Measurements from ENCODE around the gene NACA. TPM values are rescaled to one million over a fixed set of nuclear protein-coding genes. Genes with fewer than 3 reads are reported as not detected.

NACA gene
- total RNA-seq, 4 donors from 2014 or later: 313 to 793 (median 416) TPM

DNA sequence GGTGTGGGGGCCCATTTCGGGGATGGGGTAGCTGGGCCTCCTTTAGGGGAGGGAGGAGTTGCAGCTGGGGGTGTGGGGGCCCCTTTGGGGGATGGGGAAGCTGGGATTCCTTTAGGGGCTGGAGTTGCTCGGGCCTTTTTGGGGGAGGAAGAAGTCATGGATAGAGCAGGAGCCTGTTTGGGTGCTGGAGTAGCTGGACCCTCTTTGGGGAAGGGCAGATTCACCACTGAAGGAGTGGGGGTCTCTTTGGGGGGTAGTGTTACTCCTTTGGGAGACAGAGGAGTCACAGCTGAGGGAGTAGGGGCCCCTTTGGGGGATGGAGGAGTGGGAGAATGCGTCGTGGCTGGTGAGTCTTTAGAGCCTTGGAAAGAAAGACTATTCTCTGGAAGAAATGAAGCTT, 6.5 kb downstream of the NACA start:
- H3K27me3 ChIP-seq: no peaks in the 10 kb centered on the region
- peaks cover 0 to 70% (median 32%) of the 10 kb centered on the region in 4 donors for H3K4me1 ChIP-seq
- H3K9me3 ChIP-seq: no peaks in the 10 kb centered on the region
- no peak overlapping the region for H3K4me3 ChIP-seq
- peaks cover 0 to 77% (median 3%) of the 10 kb centered on the region in 3 donors for H3K36me3 ChIP-seq
- DNase-seq: no peak
- no peak overlapping the region for H3K27ac ChIP-seq
- no peak for TF ChIP-seq POLR2A (IDR thresholded peaks at IDR 0.05)
- TF ChIP-seq, protein P1, sequence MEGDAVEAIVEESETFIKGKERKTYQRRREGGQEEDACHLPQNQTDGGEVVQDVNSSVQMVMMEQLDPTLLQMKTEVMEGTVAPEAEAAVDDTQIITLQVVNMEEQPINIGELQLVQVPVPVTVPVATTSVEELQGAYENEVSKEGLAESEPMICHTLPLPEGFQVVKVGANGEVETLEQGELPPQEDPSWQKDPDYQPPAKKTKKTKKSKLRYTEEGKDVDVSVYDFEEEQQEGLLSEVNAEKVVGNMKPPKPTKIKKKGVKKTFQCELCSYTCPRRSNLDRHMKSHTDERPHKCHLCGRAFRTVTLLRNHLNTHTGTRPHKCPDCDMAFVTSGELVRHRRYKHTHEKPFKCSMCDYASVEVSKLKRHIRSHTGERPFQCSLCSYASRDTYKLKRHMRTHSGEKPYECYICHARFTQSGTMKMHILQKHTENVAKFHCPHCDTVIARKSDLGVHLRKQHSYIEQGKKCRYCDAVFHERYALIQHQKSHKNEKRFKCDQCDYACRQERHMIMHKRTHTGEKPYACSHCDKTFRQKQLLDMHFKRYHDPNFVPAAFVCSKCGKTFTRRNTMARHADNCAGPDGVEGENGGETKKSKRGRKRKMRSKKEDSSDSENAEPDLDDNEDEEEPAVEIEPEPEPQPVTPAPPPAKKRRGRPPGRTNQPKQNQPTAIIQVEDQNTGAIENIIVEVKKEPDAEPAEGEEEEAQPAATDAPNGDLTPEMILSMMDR (IDR thresholded peaks at IDR 0.05): no peak

GRCh38 chr12:56718149-56718548, 7.0 kb downstream of the NACA start:
- DNase-seq: no peak
- no peak overlapping the region for H3K27ac ChIP-seq
- no peaks in the 10 kb centered on the region for H3K9me3 ChIP-seq
- peaks cover 0 to 82% (median 4%) of the 10 kb centered on the region in 3 donors for H3K36me3 ChIP-seq
- no peak for TF ChIP-seq POLR2A (IDR thresholded peaks at IDR 0.05)
- TF ChIP-seq, protein P1 (IDR thresholded peaks at IDR 0.05): no peak
- no peaks in the 10 kb centered on the region for H3K27me3 ChIP-seq
- H3K4me3 ChIP-seq: no peak overlapping the region
- peaks cover 0 to 65% (median 28%) of the 10 kb centered on the region in 4 donors for H3K4me1 ChIP-seq

- TF ChIP-seq, protein P1 (IDR thresholded peaks at IDR 0.05): no peak
- TF ChIP-seq POLR2A (IDR thresholded peaks at IDR 0.05): no peak
- Histone ChIP-seq H3K9me3 (no peaks in the 10 kb centered on the region), H3K4me3 (no peak overlapping the region), H3K27ac (no peak overlapping the region), H3K27me3 (no peaks in the 10 kb centered on the region), H3K4me1 (peaks cover 0 to 56% (median 23%) of the 10 kb centered on the region in 4 donors), H3K36me3 (peaks cover 0 to 87% (median 4%) of the 10 kb centered on the region in 3 donors)
- DNase-seq: peak in 1 of 3 donors; percentile 34
These were observed 7.9 kb downstream of the NACA start for GRCh38 chr12:56716933-56717880.

GRCh38 chr12:56716458-56716857, 8.6 kb downstream of the NACA start:
- peaks cover 0 to 49% (median 19%) of the 10 kb centered on the region in 4 donors for H3K4me1 ChIP-seq
- H3K4me3 ChIP-seq: no peak overlapping the region
- peaks cover 0 to 93% (median 4%) of the 10 kb centered on the region in 3 donors for H3K36me3 ChIP-seq
- no peak overlapping the region for H3K27ac ChIP-seq
- H3K9me3 ChIP-seq: no peaks in the 10 kb centered on the region
- TF ChIP-seq POLR2A (IDR thresholded peaks at IDR 0.05): no peak
- TF ChIP-seq, protein P1 (IDR thresholded peaks at IDR 0.05): no peak
- H3K27me3 ChIP-seq: no peaks in the 10 kb centered on the region
- peak in 1 of 3 donors; percentile 14 for DNase-seq

- Histone ChIP-seq H3K36me3 (peaks cover 0 to 90% (median 4%) of the 10 kb centered on the region in 3 donors), H3K4me1 (peaks cover 0 to 42% (median 16%) of the 10 kb centered on the region in 4 donors), H3K4me3 (no peak overlapping the region), H3K27me3 (no peaks in the 10 kb centered on the region), H3K9me3 (no peaks in the 10 kb centered on the region), H3K27ac (no peak overlapping the region)
- peak in 1 of 3 donors; percentile 27 for DNase-seq
- no peak for TF ChIP-seq POLR2A (IDR thresholded peaks at IDR 0.05)
- TF ChIP-seq, protein P1 (IDR thresholded peaks at IDR 0.05): no peak
These were observed 9.3 kb downstream of the NACA start for GRCh38 chr12:56715798-56716197.
